ENCODE results near the gene ADCY5.

The ADCY5 gene

DNA sequence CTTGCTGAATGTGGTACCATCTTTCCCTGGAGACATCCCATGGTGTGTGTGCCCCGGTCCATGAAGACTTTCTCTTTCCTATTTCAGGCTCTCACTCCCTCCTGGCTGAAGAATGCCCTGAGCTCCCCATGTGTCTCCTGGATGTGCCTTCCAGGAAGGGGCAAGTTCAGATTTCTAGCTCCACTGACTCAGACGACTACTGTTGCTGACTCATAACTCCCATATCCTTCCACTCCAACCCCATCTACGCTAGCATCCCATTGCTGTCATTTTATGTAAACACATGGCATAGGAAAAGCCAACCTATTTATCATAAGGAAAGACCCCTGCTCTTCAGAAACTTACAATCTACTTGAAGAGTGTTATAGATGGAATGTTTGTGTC, 95.0 kb downstream of the ADCY5 start:
- H3K9ac ChIP-seq (ENCODE audit: low read depth, low read length): no peak overlapping the region
- no peak overlapping the region for H3K4me2 ChIP-seq (ENCODE audit: insufficient read depth, low read length)
- TF ChIP-seq, protein P1, sequence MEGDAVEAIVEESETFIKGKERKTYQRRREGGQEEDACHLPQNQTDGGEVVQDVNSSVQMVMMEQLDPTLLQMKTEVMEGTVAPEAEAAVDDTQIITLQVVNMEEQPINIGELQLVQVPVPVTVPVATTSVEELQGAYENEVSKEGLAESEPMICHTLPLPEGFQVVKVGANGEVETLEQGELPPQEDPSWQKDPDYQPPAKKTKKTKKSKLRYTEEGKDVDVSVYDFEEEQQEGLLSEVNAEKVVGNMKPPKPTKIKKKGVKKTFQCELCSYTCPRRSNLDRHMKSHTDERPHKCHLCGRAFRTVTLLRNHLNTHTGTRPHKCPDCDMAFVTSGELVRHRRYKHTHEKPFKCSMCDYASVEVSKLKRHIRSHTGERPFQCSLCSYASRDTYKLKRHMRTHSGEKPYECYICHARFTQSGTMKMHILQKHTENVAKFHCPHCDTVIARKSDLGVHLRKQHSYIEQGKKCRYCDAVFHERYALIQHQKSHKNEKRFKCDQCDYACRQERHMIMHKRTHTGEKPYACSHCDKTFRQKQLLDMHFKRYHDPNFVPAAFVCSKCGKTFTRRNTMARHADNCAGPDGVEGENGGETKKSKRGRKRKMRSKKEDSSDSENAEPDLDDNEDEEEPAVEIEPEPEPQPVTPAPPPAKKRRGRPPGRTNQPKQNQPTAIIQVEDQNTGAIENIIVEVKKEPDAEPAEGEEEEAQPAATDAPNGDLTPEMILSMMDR (IDR thresholded peaks at IDR 0.05; ENCODE audit: borderline replicate concordance, extremely low read depth, low read length, poor library complexity, severe bottlenecking): no peak
- no peak for TF ChIP-seq EZH2 (IDR thresholded peaks at IDR 0.05; ENCODE audit: borderline replicate concordance, low read depth, low read length, severe bottlenecking)
- no peaks in the 10 kb centered on the region for H3K4me1 ChIP-seq (ENCODE audit: insufficient read depth, low read length)
- DNase-seq: no peak
- peaks cover 19% of the 10 kb centered on the region for H3K27me3 ChIP-seq (ENCODE audit: insufficient read depth, low read length, poor library complexity)
- no peaks in the 10 kb centered on the region for H3K9me3 ChIP-seq (ENCODE audit: insufficient read depth, low read length, severe bottlenecking)
- ATAC-seq (ENCODE audit: insufficient read depth, low read depth): no peak
- no peak overlapping the region for H3K4me3 ChIP-seq (ENCODE audit: low read depth in 1 of 2, low read length in 2 of 2)
- H3K36me3 ChIP-seq (ENCODE audit: insufficient read depth, low read length): no peaks in the 10 kb centered on the region
- H3K79me2 ChIP-seq (ENCODE audit: insufficient read depth, low read length): no peaks in the 10 kb centered on the region
- H4K20me1 ChIP-seq (ENCODE audit: insufficient read depth, low read length): peaks cover under 1% of the 10 kb centered on the region; the same call in 1 of the 2 replicates
- H3K27ac ChIP-seq (ENCODE audit: low read length): no peak overlapping the region
- H2AFZ ChIP-seq (ENCODE audit: low read depth, low read length): no peak overlapping the region

DNA sequence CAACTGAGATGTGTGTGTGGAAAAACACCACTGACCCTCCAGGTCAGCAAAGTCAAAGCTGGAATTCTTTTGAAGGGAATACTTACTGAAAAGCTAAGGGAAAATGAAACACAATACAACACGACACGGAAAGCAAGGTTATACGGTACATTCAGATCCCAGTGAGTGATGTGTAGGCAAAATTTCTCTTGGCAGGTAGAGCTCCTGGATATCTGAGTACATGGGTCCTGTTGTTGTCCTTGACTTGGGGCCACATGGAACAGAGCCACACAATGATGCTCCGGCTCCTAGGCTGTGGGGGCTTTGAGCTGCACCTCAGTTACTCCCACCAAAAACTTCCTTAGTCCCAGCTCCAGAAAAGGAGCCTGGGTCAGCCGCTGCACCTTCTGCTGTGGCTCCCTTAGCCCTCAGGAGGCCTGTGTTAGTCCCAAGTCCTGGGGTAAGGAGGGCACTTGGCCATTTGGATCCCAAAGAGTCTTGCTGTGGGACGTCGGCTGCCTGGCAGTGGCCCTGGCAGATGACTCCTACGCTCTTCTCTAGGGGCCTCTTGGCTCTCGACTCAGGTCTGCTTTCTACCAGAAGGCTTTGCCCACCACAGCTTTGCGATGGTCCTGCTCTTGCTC, 95.6 kb downstream of the ADCY5 start:
- Histone ChIP-seq H3K9me3 (ENCODE audit: insufficient read depth, low read length, severe bottlenecking) (no peaks in the 10 kb centered on the region), H3K36me3 (ENCODE audit: insufficient read depth, low read length) (no peaks in the 10 kb centered on the region)

DNA sequence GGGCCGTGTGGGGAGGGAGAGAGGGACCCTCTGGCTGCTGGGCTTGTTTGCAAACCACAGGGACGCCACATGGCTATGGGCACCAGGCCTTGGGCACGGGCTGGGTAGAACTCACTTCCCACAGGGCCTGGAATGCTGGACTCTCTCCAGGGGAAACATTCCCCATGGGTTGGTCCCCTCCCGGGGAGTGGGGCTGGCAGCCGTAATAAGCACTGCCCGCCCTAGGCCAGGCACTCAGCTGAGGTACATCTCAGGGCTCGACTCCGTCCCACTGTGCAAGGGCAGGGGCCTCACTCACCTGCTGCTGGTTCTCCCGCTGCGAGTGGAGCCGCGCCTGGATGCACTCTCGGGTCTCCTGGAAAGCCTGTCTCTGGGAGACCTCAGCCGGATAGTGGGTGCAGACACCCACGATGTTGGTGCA, 96.7 kb downstream of the ADCY5 start:
- H3K27ac ChIP-seq (ENCODE audit: low read length): no peak overlapping the region
- no peak overlapping the region for H3K4me2 ChIP-seq (ENCODE audit: insufficient read depth, low read length)
- no peak overlapping the region for H2AFZ ChIP-seq (ENCODE audit: low read depth, low read length)
- DNase-seq (no peak), ATAC-seq (ENCODE audit: insufficient read depth, low read depth) (no peak)
- peaks cover 6% of the 10 kb centered on the region; the same call in 1 of the 2 replicates for H4K20me1 ChIP-seq (ENCODE audit: insufficient read depth, low read length)
- H3K9ac ChIP-seq (ENCODE audit: low read depth, low read length): no peak overlapping the region
- no peaks in the 10 kb centered on the region for H3K36me3 ChIP-seq (ENCODE audit: insufficient read depth, low read length)
- TF ChIP-seq EZH2 (IDR thresholded peaks at IDR 0.05; ENCODE audit: borderline replicate concordance, low read depth, low read length, severe bottlenecking): no peak
- TF ChIP-seq, protein P1 (IDR thresholded peaks at IDR 0.05; ENCODE audit: borderline replicate concordance, extremely low read depth, low read length, poor library complexity, severe bottlenecking): no peak
- no peak overlapping the region for H3K4me3 ChIP-seq (ENCODE audit: low read depth in 1 of 2, low read length in 2 of 2)
- no peaks in the 10 kb centered on the region for H3K79me2 ChIP-seq (ENCODE audit: insufficient read depth, low read length)
- peaks cover 25% of the 10 kb centered on the region for H3K27me3 ChIP-seq (ENCODE audit: insufficient read depth, low read length, poor library complexity)
- no peaks in the 10 kb centered on the region for H3K4me1 ChIP-seq (ENCODE audit: insufficient read depth, low read length)
- H3K9me3 ChIP-seq (ENCODE audit: insufficient read depth, low read length, severe bottlenecking): no peaks in the 10 kb centered on the region

More for the DNA sequence above, 95.6 kb downstream of the ADCY5 start:
- Histone ChIP-seq H2AFZ (ENCODE audit: low read depth, low read length) (no peak overlapping the region), H3K9ac (ENCODE audit: low read depth, low read length) (no peak overlapping the region), H3K79me2 (ENCODE audit: insufficient read depth, low read length) (no peaks in the 10 kb centered on the region), H4K20me1 (ENCODE audit: insufficient read depth, low read length) (peaks cover 6% of the 10 kb centered on the region; the same call in 1 of the 2 replicates), H3K4me1 (ENCODE audit: insufficient read depth, low read length) (no peaks in the 10 kb centered on the region), H3K4me2 (ENCODE audit: insufficient read depth, low read length) (no peak overlapping the region), H3K4me3 (ENCODE audit: low read depth in 1 of 2, low read length in 2 of 2) (no peak overlapping the region), H3K27ac (ENCODE audit: low read length) (no peak overlapping the region), H3K27me3 (ENCODE audit: insufficient read depth, low read length, poor library complexity) (peaks cover 22% of the 10 kb centered on the region)
- ATAC-seq (ENCODE audit: insufficient read depth, low read depth) (no peak), DNase-seq (no peak)
- TF ChIP-seq, protein P1 (IDR thresholded peaks at IDR 0.05; ENCODE audit: borderline replicate concordance, extremely low read depth, low read length, poor library complexity, severe bottlenecking): no peak
- TF ChIP-seq EZH2 (IDR thresholded peaks at IDR 0.05; ENCODE audit: borderline replicate concordance, low read depth, low read length, severe bottlenecking): no peak
